Right lobe of liver (tissue), 4 donors: Measurements from ENCODE around the gene EPHA10.

Experiments
- POLR2A ChIP-seq: fragments of 450-650 bp; IDR thresholded peaks from one replicate; pipeline ENCODE4 v1.6.1; 2017; ENCODE audit warnings: antibody characterized with exemption, mild to moderate bottlenecking
- TF ChIP-seq, protein P1 (sequence below), 4 donors: fragments of 200-600 bp in 3 of 4; fragments of 450-650 bp in 1 of 4; IDR thresholded peaks; one replicate each; pipeline versions ENCODE4 v1.5.1 to v1.8.0; 2016 to 2022; ENCODE audit warnings: antibody characterized with exemption in 4 of 4, mild to moderate bottlenecking in 2 of 4
- donor health status: DM: no; HTN: no; CAD: no.
- donor health status: DM: no; HTN: no; CAD: no.
- donor health status: DM: no; HTN: yes; CAD: no.

DNA sequence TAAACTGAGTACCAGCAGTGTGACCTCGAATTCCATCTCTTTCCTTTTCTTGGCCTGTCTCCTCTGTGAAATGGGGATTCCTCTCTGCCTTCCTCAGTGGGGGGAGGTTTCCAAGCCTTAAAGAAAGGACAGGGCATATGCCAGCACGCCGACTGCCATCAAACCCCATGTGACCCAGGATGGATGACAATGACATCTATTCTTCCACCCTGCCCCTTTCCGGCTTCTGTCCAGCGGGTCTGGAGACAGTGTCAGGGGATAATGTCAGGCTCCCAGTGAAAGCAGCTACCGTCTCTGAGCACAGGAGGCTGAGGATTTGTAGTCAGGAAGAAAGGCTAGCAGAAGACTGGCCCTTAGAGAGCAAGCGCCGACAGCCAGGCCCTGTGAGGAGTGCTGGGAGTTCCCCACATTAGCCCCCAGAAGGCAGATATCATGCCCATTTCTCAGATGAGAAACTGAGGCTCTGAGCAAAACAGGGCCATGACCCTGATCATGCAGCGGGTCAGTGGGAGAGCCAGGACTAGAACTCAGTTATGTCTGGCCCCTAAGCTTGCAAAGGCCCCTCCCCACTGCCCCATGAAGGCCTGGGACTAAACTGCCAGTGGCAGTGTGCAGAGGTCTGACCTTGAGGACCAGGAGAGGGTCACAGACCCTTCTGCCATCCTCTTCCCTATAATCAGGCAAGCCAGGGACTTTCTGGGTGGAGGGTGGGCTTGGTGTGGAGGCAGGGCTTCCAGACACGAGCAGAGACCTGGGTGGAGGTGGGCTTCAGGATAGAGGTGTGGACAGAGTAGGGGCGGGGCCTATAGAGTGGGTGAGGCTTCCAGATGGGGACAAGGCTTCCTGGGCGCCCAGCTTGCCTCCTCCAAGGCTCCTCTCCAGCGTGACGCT is 42.5 kb downstream of the EPHA10 start:
- TF ChIP-seq POLR2A, result no peak
- TF ChIP-seq, protein P1, sequence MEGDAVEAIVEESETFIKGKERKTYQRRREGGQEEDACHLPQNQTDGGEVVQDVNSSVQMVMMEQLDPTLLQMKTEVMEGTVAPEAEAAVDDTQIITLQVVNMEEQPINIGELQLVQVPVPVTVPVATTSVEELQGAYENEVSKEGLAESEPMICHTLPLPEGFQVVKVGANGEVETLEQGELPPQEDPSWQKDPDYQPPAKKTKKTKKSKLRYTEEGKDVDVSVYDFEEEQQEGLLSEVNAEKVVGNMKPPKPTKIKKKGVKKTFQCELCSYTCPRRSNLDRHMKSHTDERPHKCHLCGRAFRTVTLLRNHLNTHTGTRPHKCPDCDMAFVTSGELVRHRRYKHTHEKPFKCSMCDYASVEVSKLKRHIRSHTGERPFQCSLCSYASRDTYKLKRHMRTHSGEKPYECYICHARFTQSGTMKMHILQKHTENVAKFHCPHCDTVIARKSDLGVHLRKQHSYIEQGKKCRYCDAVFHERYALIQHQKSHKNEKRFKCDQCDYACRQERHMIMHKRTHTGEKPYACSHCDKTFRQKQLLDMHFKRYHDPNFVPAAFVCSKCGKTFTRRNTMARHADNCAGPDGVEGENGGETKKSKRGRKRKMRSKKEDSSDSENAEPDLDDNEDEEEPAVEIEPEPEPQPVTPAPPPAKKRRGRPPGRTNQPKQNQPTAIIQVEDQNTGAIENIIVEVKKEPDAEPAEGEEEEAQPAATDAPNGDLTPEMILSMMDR (IDR thresholded peaks at IDR 0.05), result no peak
